B cell (primary cell): Measurements from ENCODE around the gene NBL1.

ENCODE experiments used
- EZH2 ChIP-seq: IDR thresholded peaks from 2 replicates; pipeline ENCODE4 v1.6.1; 2012; ENCODE audit warnings: borderline replicate concordance, low read depth, mild to moderate bottlenecking, moderate library complexity, low read length; ENCODE audit not compliant: insufficient read depth, poor library complexity, severe bottlenecking
- TF ChIP-seq, protein P1 (sequence below): fragments of 200-600 bp; IDR thresholded peaks from one replicate; pipeline ENCODE4 v1.8.0; 2022; ENCODE audit warnings: antibody characterized with exemption, mild to moderate bottlenecking

DNA sequence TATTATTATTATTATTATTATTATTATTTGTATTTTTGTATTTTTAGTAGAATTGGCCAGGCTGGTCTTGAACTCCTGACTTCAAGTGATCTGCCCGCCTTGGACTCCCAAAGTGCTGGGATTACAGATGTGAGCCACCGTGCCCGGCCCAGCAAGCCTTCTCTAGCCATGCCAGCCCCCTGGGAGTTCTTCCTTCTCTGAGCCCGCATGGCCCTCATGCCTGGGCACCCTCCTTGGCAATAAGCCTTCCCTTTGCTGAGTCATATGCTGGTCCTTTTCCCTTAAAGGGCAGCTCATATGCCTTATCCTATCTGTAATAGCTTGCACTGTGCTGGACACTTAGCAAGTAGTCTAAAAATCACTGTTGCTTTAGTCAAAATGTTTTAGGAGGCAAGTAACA, 8.5 kb upstream of the NBL1 start:
- TF ChIP-seq, protein P1, sequence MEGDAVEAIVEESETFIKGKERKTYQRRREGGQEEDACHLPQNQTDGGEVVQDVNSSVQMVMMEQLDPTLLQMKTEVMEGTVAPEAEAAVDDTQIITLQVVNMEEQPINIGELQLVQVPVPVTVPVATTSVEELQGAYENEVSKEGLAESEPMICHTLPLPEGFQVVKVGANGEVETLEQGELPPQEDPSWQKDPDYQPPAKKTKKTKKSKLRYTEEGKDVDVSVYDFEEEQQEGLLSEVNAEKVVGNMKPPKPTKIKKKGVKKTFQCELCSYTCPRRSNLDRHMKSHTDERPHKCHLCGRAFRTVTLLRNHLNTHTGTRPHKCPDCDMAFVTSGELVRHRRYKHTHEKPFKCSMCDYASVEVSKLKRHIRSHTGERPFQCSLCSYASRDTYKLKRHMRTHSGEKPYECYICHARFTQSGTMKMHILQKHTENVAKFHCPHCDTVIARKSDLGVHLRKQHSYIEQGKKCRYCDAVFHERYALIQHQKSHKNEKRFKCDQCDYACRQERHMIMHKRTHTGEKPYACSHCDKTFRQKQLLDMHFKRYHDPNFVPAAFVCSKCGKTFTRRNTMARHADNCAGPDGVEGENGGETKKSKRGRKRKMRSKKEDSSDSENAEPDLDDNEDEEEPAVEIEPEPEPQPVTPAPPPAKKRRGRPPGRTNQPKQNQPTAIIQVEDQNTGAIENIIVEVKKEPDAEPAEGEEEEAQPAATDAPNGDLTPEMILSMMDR = no peak
- TF ChIP-seq EZH2 = no peak
